Effector memory CD4-positive, alpha-beta T cell (primary cell): Measurements from ENCODE around the gene EEA1.

Experiments used
- DNase-seq, 3 donors: peaks; one replicate each; pipeline ENCODE4 v3.0.0-alpha.2; 2020
- H3K27ac ChIP-seq: 2 replicates; pipeline ENCODE4 v1.7.0; 2013; ENCODE audit warnings: mild to moderate bottlenecking, low read length, moderate library complexity; ENCODE audit not compliant: insufficient read depth, poor library complexity, severe bottlenecking
- H3K27me3 ChIP-seq: replicated peaks from 2 replicates; pipeline ENCODE4 v1.7.0; 2013; ENCODE audit warnings: mild to moderate bottlenecking, low read length; ENCODE audit not compliant: insufficient read depth, control insufficient read depth, poor library complexity, severe bottlenecking
- H3K36me3 ChIP-seq: 2 replicates; pipeline ENCODE4 v1.7.0; 2013; ENCODE audit warnings: mild to moderate bottlenecking, low read length, moderate library complexity; ENCODE audit not compliant: control insufficient read depth, insufficient read depth
- H3K4me1 ChIP-seq: 2 replicates; pipeline ENCODE4 v1.7.0; 2013; ENCODE audit warnings: low read length, mild to moderate bottlenecking; ENCODE audit not compliant: control insufficient read depth, insufficient read depth, poor library complexity, severe bottlenecking
- H3K4me3 ChIP-seq: 2 replicates; pipeline ENCODE4 v1.7.0; 2013; ENCODE audit warnings: low read length, low read depth, mild to moderate bottlenecking; ENCODE audit not compliant: insufficient read depth, poor library complexity, severe bottlenecking
- H3K9me3 ChIP-seq: 2 replicates; pipeline ENCODE4 v1.7.0; 2013; ENCODE audit warnings: mild to moderate bottlenecking, low read length, moderate library complexity; ENCODE audit not compliant: control insufficient read depth

Gene EEA1

GRCh38 chr12:92829686-92830282 is 99.3 kb downstream of the EEA1 start:
- Histone ChIP-seq H3K36me3 (peaks cover 3% of the 10 kb centered on the region), H3K27ac (no peak overlapping the region), H3K9me3 (no peaks in the 10 kb centered on the region), H3K4me3 (no peak overlapping the region), H3K4me1 (no peaks in the 10 kb centered on the region), H3K27me3 (no peaks in the 10 kb centered on the region)
- DNase-seq: no peak

DNA sequence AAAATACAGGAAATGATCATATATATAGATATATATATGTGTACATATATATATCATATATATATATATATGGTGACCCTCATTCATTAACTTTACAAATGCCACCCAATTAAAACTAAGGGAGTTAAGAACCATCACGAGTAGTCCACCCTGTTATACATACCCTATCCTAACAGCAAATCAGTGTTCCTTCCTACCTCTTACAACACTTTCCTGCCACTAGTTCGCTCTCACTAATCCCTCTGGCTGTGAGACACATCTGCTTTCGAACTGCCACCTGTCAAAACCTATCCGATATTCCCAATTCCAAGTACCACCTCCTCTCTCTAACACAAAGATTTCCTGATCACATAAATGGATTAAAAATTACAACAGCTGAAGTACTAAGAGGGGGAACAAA is 100.5 kb downstream of the EEA1 start:
- Histone ChIP-seq H3K27me3 (no peaks in the 10 kb centered on the region), H3K4me1 (no peaks in the 10 kb centered on the region), H3K9me3 (no peaks in the 10 kb centered on the region), H3K36me3 (peaks cover 3% of the 10 kb centered on the region), H3K4me3 (no peak overlapping the region), H3K27ac (no peak overlapping the region)
- DNase-seq: no peak

DNA sequence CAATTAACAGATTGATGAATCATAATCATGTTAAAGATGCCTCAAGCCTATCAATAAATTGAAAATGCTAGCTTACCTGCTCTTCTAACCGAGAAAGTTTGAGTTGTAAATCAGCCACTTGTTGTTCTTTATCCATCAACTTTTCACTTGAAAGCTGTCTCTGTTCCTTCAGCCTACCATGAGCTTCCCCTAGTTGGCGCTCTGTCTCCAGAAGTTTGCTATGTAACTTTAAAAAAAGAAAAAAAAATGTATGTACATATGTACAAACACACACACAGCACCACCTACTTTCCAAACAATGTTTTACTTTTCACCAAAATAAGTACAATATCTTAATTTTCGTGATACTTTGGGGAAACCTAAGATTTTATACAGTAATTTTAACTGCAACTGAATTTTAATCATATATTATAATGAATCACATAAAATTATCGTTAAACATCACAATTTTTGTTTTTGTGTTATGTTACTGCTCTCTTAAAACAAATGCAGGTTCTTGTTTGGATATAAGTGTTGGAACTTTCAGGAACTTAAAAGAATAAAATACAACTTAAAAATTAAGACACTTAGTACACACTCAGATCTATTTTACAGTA is 101.2 kb downstream of the EEA1 start:
- Histone ChIP-seq H3K27ac (no peak overlapping the region), H3K36me3 (peaks cover 3% of the 10 kb centered on the region), H3K4me1 (no peaks in the 10 kb centered on the region), H3K4me3 (no peak overlapping the region), H3K27me3 (no peaks in the 10 kb centered on the region), H3K9me3 (no peaks in the 10 kb centered on the region)
- no peak for DNase-seq

GRCh38 chr12:92821142-92821541 is 108.0 kb downstream of the EEA1 start:
- Histone ChIP-seq H3K4me3 (no peak overlapping the region), H3K27ac (no peak overlapping the region), H3K4me1 (no peaks in the 10 kb centered on the region), H3K9me3 (no peaks in the 10 kb centered on the region), H3K27me3 (no peaks in the 10 kb centered on the region), H3K36me3 (no peaks in the 10 kb centered on the region)
- DNase-seq: no peak

- Histone ChIP-seq H3K27ac (no peak overlapping the region), H3K36me3 (peaks cover 6% of the 10 kb centered on the region), H3K27me3 (no peaks in the 10 kb centered on the region), H3K9me3 (no peaks in the 10 kb centered on the region), H3K4me3 (no peak overlapping the region), H3K4me1 (no peaks in the 10 kb centered on the region)
- no peak for DNase-seq
These were observed 114.5 kb downstream of the EEA1 start for GRCh38 chr12:92814584-92814983.

GRCh38 chr12:92810370-92810769 is 118.7 kb downstream of the EEA1 start:
- Histone ChIP-seq H3K4me1 (no peaks in the 10 kb centered on the region), H3K36me3 (peaks cover 12% of the 10 kb centered on the region), H3K27me3 (no peaks in the 10 kb centered on the region), H3K9me3 (no peaks in the 10 kb centered on the region), H3K4me3 (no peak overlapping the region), H3K27ac (no peak overlapping the region)
- no peak for DNase-seq

GRCh38 chr12:92803903-92804302 is 125.2 kb downstream of the EEA1 start:
- no peaks in the 10 kb centered on the region for H3K9me3 ChIP-seq
- H3K4me1 ChIP-seq: no peaks in the 10 kb centered on the region
- peaks cover 18% of the 10 kb centered on the region for H3K36me3 ChIP-seq
- H3K27me3 ChIP-seq: no peaks in the 10 kb centered on the region
- no peak overlapping the region for H3K4me3 ChIP-seq
- no peak overlapping the region for H3K27ac ChIP-seq
- DNase-seq: no peak

DNA sequence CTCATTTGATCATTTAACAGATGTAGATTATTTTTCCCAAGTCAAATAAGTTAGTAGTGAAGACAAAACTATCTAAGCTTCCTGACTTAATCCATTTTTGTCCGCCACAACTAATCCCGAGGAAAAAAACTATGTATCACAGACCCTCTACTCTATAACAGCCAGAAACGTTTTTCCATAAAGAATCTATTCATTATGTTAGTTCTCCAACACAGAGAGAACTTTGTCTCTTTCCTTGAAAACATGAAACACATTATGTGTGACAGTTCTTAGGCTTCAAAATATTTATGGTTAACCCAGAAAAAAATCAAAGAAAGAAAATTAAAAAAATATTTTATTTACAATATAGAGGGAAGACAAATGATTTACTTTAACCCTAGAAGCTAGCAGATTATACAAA is 126.2 kb downstream of the EEA1 start:
- no peak overlapping the region for H3K27ac ChIP-seq
- peaks cover 16% of the 10 kb centered on the region for H3K36me3 ChIP-seq
- no peaks in the 10 kb centered on the region for H3K4me1 ChIP-seq
- no peaks in the 10 kb centered on the region for H3K9me3 ChIP-seq
- no peak overlapping the region for H3K4me3 ChIP-seq
- no peak for DNase-seq
- H3K27me3 ChIP-seq: no peaks in the 10 kb centered on the region

DNA sequence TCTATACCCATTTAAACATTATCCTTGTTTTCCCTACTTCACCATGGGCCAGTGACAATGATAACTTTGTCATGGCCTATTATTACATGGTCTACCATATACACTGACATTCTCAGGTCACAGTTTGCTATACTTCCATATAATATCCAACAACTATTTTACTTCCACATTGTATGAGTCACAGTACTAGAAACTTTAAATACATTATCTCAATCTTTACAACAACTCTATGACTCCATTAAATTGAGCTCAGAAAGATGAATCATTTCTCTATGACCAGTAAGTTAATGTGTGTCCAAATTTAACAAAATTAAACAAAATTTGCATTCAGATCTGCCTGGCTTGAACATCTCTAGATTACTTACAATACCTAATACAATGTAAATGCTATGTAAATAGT is 132.4 kb downstream of the EEA1 start:
- H3K27me3 ChIP-seq: no peaks in the 10 kb centered on the region
- H3K36me3 ChIP-seq: peaks cover 17% of the 10 kb centered on the region
- no peak overlapping the region for H3K4me3 ChIP-seq
- H3K9me3 ChIP-seq: no peaks in the 10 kb centered on the region
- DNase-seq: no peak
- H3K27ac ChIP-seq: no peak overlapping the region
- no peaks in the 10 kb centered on the region for H3K4me1 ChIP-seq

DNA sequence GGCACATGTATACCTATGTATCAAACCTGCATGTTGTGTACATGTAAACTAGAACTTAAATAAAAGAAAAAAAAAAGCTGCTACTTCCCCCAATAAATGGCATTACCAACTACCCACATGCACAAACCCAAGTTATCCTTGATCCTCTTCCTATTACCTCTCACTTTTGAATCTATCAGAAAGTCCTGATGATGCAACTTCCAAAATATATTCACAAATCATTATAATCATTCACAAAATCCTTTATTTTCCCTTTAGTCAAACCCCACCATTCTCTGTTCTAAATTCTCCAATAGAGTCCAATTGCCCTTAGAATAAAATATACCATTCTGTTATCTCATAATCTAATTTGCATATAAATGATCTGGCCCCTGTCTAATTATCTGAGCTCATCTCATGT is 134.3 kb downstream of the EEA1 start:
- H3K9me3 ChIP-seq: no peaks in the 10 kb centered on the region
- H3K27me3 ChIP-seq: no peaks in the 10 kb centered on the region
- H3K36me3 ChIP-seq: peaks cover 11% of the 10 kb centered on the region
- no peak for DNase-seq
- no peak overlapping the region for H3K27ac ChIP-seq
- no peaks in the 10 kb centered on the region for H3K4me1 ChIP-seq
- no peak overlapping the region for H3K4me3 ChIP-seq
